Natural killer cell treated with Interleukin-12 subunit alpha and Interleukin-12 subunit beta and Interleukin-15 and Interleukin-18, amount 100 ng/mL, for 72 hours (primary cell): Measurements from ENCODE around the gene ZC3H4. TPM values are rescaled to one million over a fixed set of nuclear protein-coding genes. Genes with fewer than 3 reads are reported as not detected.
"Not testable (repeated sequence)": the region's sequence is repeated elsewhere in the genome, so short reads cannot be mapped to it uniquely, and the experiment has no call there.

Source experiments
- ATAC-seq, 2 donors: fragments of 150-1000 bp; cut with Tn5 transposase in 1 of 2; sonication (Bioruptor Pico), chemical (Tn5 transposase) in 1 of 2; 2 replicates each; pipeline ENCODE4 v1.10.0; 2021
- DNase-seq: peaks from one replicate; pipeline ENCODE4 v3.0.0; 2022; ENCODE audit warnings: low spot score
- H3K27ac Mint-ChIP-seq, 2 donors: 1 replicate in 1 of 2; 2 replicates in 1 of 2; pipeline ENCODE4 v1.8.0; 2022; ENCODE audit warnings: mixed read lengths in 2 of 2, mild to moderate bottlenecking in 1 of 2, moderate library complexity in 1 of 2
- H3K27me3 Mint-ChIP-seq, 2 donors: 1 replicate in 1 of 2; 2 replicates in 1 of 2; pipeline ENCODE4 v1.8.0; 2022; ENCODE audit warnings: mixed read lengths in 2 of 2
- H3K36me3 Mint-ChIP-seq: one replicate; pipeline ENCODE4 v1.8.0; 2022; ENCODE audit warnings: mixed read lengths
- H3K4me1 Mint-ChIP-seq, 2 donors: 1 replicate in 1 of 2; 2 replicates in 1 of 2; pipeline ENCODE4 v1.8.0; 2022; ENCODE audit warnings: low read depth in 2 of 2, mixed read lengths in 2 of 2, mild to moderate bottlenecking in 1 of 2
- H3K4me3 Mint-ChIP-seq: one replicate; pipeline ENCODE4 v1.8.0; 2022; ENCODE audit warnings: mixed read lengths
- H3K9me3 Mint-ChIP-seq: 2 replicates; pipeline ENCODE4 v1.8.0; 2022; ENCODE audit warnings: mixed read lengths
- total RNA-seq, 2 donors: library from RNA; stranded (reverse); gene quantifications; one replicate each; pipeline ENCODE4 v1.2.3, GENCODE V29; 2022

ZC3H4 gene
- total RNA-seq, 2 donors from 2014 or later, result 150 to 169 TPM

DNA sequence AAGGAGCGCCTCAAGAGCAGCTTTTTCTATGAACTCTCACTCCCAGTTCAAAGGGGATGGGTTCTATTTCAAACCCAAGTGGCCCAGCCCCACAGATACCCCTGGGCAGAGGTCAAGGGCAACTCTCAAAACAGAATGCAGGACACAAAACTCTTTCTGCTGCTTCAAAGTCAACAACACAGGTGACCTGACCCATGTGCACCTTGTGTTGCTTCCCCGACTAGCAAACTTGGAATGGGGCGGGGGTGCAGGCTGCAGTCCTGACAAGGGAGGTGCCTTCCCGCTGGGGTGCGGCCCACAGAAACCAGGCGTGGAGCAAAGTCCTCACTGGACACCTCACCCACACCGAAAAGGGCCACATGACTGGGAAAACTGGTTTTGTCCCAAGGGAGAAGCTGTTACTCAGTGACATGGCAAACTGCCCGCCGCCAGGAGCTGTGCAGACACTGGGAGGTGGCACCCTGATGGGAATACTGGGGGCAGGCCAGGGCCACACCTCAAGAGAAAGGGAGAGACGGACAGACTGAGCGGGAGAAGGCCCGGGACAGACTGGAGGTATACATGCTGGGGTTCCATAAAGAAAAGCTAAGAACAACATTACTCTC is 17.4 kb downstream of the ZC3H4 start:
- peaks cover 54 to 59% of the 10 kb centered on the region in 2 donors for H3K4me1 Mint-ChIP-seq

DNA sequence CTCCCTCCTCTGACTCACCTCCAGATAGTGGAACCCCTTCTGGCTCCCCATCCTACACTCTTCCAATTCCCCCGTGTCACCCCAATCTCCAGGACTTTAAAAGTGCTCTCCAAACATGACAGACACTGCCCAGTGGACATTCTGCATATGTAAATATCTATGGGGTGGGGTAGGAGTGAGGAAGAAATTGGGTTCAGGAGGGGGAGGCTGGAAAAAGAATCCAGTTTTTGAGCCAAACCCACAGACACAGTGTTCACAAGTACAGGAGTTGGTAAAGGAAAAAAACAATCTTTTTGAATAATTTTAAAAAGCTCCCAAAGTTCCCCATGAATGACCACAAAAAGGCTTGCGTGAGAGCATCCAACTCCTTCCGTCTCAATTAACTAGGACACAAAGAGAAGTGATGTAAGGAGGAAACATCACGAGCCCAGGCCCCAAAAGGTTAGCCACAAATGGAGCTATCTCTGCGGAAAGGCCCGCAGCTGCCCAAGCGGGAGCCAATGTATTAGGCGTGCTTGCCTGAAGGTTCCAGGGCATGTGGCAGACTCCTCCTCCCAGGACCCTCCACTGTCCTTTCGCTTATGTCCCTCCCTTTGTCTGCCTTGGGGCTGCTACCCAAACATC is 18.0 kb downstream of the ZC3H4 start:
- no peak for DNase-seq
- Mint-ChIP-seq H3K9me3 (no peaks in the 10 kb centered on the region), H3K36me3 (peaks cover 20% of the 10 kb centered on the region), H3K27ac (peak overlapping the region; percentile 100), H3K4me1 (peaks cover 58 to 61% of the 10 kb centered on the region in 2 donors), H3K4me3 (peak overlapping the region; percentile 100), H3K27me3 (no peaks in the 10 kb centered on the region)
- no peak for ATAC-seq

More for the DNA sequence above, 17.4 kb downstream of the ZC3H4 start:
- Mint-ChIP-seq H3K27ac (peak overlapping the region; percentile 100), H3K4me3 (peak overlapping the region; percentile 100), H3K36me3 (peaks cover 17% of the 10 kb centered on the region), H3K9me3 (no peaks in the 10 kb centered on the region), H3K27me3 (no peaks in the 10 kb centered on the region)
- ATAC-seq (no peak), DNase-seq (no peak)

DNA sequence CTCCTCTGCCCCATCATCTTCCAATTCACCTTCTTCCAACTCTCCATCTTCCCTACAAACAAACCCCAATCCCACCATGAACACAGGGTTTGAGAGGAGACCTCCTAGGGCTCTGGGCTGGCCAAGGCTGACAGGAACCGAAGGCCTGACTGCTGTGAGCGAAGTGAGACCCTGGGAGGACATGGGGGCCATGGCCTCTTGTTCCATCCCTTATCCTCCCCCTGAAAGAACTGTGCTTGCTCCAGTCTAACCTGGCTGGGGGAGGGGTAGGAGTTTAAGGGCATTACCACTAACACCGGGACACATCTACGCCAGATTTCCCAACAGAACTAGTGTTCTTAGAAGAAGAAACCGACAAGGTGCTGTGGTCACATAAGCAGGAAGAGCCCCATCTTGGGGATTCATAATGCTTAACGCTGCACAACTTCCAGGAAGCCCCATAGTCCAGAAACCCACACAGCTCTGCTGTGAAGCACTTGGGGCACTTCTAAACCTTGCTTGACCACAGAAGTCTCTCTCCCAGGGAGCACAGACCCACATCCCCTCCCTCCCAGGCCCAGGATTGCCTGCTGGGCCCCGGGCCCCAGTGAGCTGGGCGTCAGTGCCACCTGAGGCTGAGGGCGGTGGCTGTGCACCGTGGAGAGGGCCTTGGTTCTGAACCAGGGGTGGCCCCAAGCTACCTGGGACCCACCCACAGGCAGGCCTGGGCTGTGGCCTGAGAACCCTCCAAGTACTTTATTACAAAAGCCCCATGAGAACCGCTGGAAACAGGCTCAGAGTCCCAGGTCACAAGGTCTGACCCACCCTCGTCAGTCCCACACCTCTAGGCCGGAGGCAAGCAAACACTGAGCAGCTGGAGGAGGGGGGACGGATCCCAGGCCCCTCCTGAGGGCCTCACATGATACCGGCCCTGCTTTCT is 18.8 kb downstream of the ZC3H4 start:
- Mint-ChIP-seq H3K4me3 (peak overlapping the region; percentile 100), H3K4me1 (peaks cover 60 to 63% of the 10 kb centered on the region in 2 donors)

DNA sequence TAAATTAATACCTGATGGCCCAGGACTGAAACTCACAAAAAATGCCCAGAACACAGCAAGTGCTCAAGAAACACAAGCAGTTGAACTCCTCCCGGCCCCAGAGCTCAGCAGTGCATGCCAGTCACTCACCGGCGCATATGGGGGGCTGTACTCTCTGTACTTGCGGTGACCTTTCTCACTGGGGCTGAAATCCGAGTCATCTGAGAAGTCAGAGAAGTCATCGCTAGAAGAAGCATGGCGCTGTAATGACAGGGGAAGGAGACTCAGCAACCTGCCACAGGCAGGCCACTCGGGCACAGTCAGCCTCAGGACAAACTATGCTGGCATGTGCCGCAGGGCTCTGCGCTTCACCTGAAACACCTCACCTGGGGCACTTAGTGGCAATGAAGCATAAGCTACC is 19.7 kb downstream of the ZC3H4 start:
- Mint-ChIP-seq H3K4me3 (peak overlapping the region; percentile 100), H3K27me3 (no peaks in the 10 kb centered on the region)

More for the DNA sequence above, 18.8 kb downstream of the ZC3H4 start:
- ATAC-seq (peak; percentile 88 to 92), DNase-seq (peak; percentile 90)
- no peaks in the 10 kb centered on the region for H3K27me3 Mint-ChIP-seq
- H3K9me3 Mint-ChIP-seq, result no peaks in the 10 kb centered on the region
- H3K36me3 Mint-ChIP-seq, result peaks cover 25% of the 10 kb centered on the region
- peak overlapping the region; percentile 100 for H3K27ac Mint-ChIP-seq

DNA sequence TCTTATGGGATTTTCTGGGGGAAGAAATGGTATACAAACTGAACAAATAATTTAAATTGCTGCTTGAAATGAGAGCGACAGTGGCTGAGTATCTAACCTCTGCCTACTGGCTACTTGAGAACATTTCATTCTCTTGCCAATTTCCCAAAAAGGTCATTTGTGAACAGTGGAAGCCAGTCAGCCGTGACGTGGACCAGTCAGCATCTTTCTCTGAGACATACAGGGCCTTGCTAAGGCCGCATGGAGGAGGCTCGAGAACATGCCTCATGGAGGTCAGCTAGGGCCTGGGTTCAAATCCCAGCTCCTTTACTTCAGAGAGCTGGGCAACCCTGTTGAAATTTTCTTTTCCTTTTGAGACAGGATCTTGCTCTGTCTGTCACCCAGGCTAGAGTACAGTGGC is 20.3 kb downstream of the ZC3H4 start:
- ATAC-seq, result peak in 1 of 2 donors; percentile 4
- H3K4me1 Mint-ChIP-seq, result peaks cover 57 to 59% of the 10 kb centered on the region in 2 donors
- peak overlapping the region; percentile 100 for H3K27ac Mint-ChIP-seq

More for the DNA sequence above, 19.7 kb downstream of the ZC3H4 start:
- Mint-ChIP-seq H3K9me3 (no peaks in the 10 kb centered on the region), H3K4me1 (peaks cover 63% of the 10 kb centered on the region in 2 donors), H3K36me3 (peaks cover 25% of the 10 kb centered on the region), H3K27ac (peak overlapping the region; percentile 100)
- DNase-seq (peak; percentile 67), ATAC-seq (peak; percentile 40 to 80)

DNA sequence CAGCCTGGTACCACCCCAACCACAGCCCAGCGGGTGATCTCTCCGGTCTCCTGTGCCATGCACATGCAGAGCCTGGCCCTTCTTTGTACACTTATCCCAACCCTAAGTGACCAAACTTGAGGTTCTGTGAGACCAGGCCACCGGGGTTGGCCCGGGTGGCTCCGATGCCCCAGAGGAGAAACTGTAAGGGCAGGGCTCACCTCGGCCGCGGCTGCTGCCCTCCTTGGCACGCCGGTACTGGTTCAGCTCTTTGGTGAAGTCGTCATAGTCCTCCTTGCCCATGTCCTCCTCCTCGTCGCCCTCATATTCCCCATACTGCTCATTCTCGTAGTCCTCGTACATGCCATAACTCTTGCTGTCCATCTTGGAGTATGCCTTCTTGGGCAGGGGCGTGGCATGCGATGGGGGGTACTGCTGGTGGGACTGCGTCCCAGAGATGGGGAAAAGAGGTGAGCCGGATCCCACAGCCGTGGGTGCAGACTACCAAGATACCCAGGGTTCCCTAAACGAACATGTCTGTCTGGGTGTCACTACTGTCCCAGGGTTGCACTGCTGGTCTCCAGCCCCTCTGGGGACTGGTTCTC is 23.7 kb downstream of the ZC3H4 start:
- H3K9me3 Mint-ChIP-seq, result no peaks in the 10 kb centered on the region
- peak overlapping the region; percentile 76 for H3K4me3 Mint-ChIP-seq
- H3K27ac Mint-ChIP-seq, result peak overlapping the region; percentile 64 to 100
- H3K36me3 Mint-ChIP-seq, result peaks cover 25% of the 10 kb centered on the region
- H3K4me1 Mint-ChIP-seq, result peaks cover 35 to 36% of the 10 kb centered on the region in 2 donors
- ATAC-seq (no peak), DNase-seq (no peak)
- H3K27me3 Mint-ChIP-seq, result no peaks in the 10 kb centered on the region

More for the DNA sequence above, 20.3 kb downstream of the ZC3H4 start:
- DNase-seq, result no peak
- no peaks in the 10 kb centered on the region for H3K9me3 Mint-ChIP-seq
- H3K27me3 Mint-ChIP-seq, result no peaks in the 10 kb centered on the region
- H3K4me3 Mint-ChIP-seq, result peak overlapping the region; percentile 100
- H3K36me3 Mint-ChIP-seq, result peaks cover 25% of the 10 kb centered on the region

DNA sequence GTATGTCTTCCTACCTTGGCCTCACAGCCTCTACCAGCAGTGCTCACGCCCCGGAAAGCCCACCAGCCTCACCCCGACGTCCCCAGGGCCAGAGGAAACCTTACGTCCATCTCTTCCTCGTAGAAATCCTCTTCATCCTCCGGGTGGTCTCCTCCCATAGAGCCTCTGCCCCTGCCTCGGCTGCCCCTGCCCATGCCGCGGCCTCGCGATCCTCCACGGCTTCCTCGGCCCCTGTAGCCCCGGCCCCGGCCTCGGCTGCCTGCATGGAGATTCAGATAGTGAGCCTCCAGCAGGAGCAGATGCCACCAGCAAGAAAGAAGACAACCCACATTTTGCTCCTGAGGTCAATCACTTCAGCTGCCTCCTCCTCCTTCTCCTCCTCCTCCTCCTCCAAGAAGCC is 27.3 kb downstream of the ZC3H4 start:
- H3K36me3 Mint-ChIP-seq, result peaks cover 13% of the 10 kb centered on the region
- no peaks in the 10 kb centered on the region for H3K27me3 Mint-ChIP-seq
- DNase-seq, result no peak
- ATAC-seq, result no peak
- peak overlapping the region; percentile 18 to 47 for H3K27ac Mint-ChIP-seq
- no peak overlapping the region for H3K4me3 Mint-ChIP-seq
- peaks cover 13 to 17% of the 10 kb centered on the region in 2 donors for H3K4me1 Mint-ChIP-seq
- no peaks in the 10 kb centered on the region for H3K9me3 Mint-ChIP-seq

DNA sequence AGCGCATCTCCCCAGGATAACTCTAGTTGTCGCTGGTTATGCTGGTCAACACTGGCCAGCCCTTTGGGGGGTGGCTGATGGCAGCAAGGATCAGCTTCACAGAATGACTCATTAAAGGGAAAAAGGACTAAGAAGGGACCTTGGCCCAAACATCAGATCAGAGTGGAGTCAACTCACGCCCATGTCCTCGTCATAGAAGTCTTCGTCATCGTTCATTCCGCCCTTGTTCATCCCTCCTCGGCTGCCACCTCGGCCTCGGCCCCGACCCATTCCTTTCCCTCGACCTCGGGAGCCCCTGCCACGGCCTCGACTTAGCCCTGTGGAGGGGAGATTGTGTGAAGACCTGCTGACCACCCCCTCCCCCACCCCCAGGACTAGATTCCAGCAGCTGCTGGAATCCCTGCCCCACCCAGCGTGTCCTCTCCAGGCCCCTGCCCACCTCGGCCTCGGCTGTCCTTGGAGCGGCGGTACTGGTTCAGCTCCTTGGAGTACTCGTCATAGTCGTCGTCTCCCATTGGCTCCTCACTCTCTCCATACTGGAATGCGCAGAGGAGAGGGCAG is 28.6 kb downstream of the ZC3H4 start:
- DNase-seq (no peak), ATAC-seq (no peak)
- Mint-ChIP-seq H3K36me3 (peaks cover 5% of the 10 kb centered on the region), H3K4me1 (peaks cover 9 to 11% of the 10 kb centered on the region in 2 donors), H3K27me3 (no peaks in the 10 kb centered on the region), H3K27ac (peak overlapping the region in 1 of 2 donors; percentile 54), H3K9me3 (no peaks in the 10 kb centered on the region), H3K4me3 (no peak overlapping the region)

DNA sequence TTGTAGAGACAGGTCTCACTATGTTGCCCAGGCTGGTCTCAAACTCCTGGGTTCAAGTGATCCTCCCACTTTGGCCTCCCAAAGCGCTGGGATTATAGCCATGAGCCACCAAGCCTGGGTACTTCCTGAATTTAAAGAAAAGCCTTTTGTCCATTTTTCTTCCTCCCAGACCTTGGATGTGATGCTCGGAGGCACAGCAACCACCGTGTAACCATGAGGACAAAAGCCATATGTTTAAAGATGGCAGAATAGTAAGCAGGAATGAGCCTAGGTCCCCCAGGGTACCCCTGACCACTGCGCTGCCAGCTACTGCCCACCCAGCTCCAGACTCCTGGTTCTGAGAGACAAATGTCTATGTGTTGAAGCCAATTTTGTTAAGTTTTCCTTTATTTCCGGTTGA is 31.1 kb downstream of the ZC3H4 start:
- no peaks in the 10 kb centered on the region for H3K27me3 Mint-ChIP-seq
- H3K4me1 Mint-ChIP-seq, result peaks cover 4 to 6% of the 10 kb centered on the region in 2 donors
- H3K36me3 Mint-ChIP-seq, result peaks cover 5% of the 10 kb centered on the region

DNA sequence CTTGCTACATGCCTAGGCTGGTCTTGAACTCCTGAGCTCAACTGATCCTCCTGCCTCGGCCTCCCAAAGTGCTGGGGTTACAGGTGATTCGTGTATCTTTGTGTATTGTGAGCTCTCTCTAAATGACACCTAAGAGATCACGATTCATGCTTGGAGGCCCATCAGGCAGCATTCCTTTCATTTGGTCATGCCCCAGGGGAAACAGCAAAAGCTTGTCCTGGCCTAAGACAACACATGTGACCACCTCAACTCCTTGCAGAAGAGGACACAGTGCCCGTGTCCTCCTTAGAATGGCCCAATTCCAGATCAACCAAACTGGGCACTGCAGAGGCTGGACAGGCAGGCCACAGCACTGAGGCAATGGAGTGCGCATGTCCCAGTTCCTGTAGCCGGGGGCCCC is 32.5 kb downstream of the ZC3H4 start:
- Mint-ChIP-seq H3K4me3 (no peak overlapping the region), H3K27ac (no peak overlapping the region), H3K27me3 (no peaks in the 10 kb centered on the region), H3K9me3 (no peaks in the 10 kb centered on the region), H3K36me3 (peaks cover 5% of the 10 kb centered on the region), H3K4me1 (peaks cover 4 to 6% of the 10 kb centered on the region in 2 donors)
- ATAC-seq, result no peak
- no peak for DNase-seq

More for the DNA sequence above, 31.1 kb downstream of the ZC3H4 start:
- ATAC-seq (no peak), DNase-seq (no peak)
- no peak overlapping the region for H3K27ac Mint-ChIP-seq
- H3K4me3 Mint-ChIP-seq, result no peak overlapping the region
- no peaks in the 10 kb centered on the region for H3K9me3 Mint-ChIP-seq

DNA sequence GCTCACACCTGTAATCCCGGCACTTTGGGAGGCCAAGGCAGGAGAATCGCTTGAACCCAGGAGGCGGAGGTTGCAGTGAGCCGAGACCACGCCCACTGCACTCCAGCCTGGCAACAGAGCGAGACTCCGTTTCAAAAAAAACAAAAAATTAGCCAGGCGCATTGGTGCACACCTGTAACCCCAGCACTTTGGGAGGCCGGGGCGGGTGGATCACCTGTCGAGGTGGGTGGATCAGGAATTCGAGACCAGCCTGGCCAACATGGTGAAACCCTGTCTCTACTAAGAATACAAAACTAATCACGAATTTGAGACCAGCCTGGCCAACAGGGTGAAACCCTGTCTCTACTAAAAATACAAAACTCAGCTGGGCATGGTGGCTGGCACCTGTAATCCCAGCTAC is 35.2 kb downstream of the ZC3H4 start:
- H3K4me1 Mint-ChIP-seq, result peaks cover 11 to 18% of the 10 kb centered on the region in 2 donors
- not testable (repeated sequence) for H3K9me3 Mint-ChIP-seq, H3K4me3 Mint-ChIP-seq, H3K36me3 Mint-ChIP-seq, H3K27me3 Mint-ChIP-seq, DNase-seq, ATAC-seq, H3K27ac Mint-ChIP-seq

DNA sequence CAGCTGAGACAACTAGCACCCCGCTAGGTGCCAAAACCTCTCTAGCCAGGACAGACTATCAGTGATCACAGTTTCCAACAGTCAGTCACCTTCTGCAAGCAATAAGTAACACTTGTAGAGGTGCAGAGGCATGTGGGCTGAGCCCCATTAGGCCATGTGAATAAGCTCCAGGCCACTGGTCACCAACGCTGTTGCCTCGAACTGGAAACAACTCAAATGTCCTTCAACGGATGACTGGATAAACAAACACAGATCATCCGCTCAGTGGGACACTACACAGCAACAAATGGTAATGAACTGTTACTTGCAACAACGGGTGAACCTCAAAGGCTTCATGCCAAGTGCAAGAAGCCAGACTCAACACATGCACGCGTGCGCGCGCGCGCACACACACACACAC is 37.6 kb downstream of the ZC3H4 start:
- peak overlapping the region in 1 of 2 donors; percentile 44 for H3K27ac Mint-ChIP-seq
- no peaks in the 10 kb centered on the region for H3K36me3 Mint-ChIP-seq
- no peak overlapping the region for H3K4me3 Mint-ChIP-seq
- H3K27me3 Mint-ChIP-seq, result no peaks in the 10 kb centered on the region
- ATAC-seq (no peak), DNase-seq (no peak)
- H3K4me1 Mint-ChIP-seq, result peaks cover 11 to 23% of the 10 kb centered on the region in 2 donors
- H3K9me3 Mint-ChIP-seq, result no peaks in the 10 kb centered on the region

DNA sequence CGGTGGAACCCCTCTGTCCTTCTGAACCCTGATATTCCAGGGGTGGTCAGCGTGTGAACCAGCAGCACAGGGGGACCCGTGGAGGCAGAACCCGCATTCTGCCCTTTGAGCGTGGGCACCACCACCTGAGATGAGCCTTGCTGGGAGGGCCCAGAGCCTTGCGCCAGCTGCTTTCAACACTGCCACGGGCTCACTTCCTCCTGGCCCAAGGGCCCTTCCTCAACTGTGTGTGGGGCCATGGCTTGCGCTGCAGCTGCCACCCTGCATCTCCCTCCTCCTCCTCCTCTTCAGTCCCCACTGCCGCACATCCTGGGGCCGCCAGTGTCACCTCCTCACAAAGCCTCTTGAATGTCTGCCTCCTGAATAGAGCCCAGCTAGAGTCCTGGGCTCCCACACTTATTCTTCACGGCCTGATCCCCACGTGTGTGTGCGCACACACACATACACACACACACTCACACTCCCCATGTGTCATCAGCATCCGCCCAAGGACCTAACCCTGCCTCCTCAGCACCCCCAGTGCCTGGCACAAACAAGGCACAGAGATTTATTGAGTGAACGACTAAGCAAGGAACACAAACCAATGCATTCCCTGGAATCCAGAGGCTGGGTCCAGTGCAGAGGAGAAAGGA is 38.3 kb downstream of the ZC3H4 start:
- no peak for DNase-seq
- Mint-ChIP-seq H3K4me3 (no peak overlapping the region), H3K27ac (peak overlapping the region in 1 of 2 donors; percentile 44), H3K9me3 (no peaks in the 10 kb centered on the region), H3K4me1 (peaks cover 11 to 27% of the 10 kb centered on the region in 2 donors), H3K36me3 (no peaks in the 10 kb centered on the region), H3K27me3 (no peaks in the 10 kb centered on the region)
- no peak for ATAC-seq
